Amniotic epithelial cell (primary cell): ENCODE data around the gene CRYM.
A peak's percentile ranks its signal among the peaks of the same experiment; 100 is the strongest.
"Not testable (repeated sequence)": the region's sequence is repeated elsewhere in the genome, so short reads cannot be mapped to it uniquely, and the experiment has no call there.

Experiments
- DNase-seq: peaks from one replicate; pipeline ENCODE4 v3.0.0-alpha.2; 2010; ENCODE audit warnings: low read depth

The CRYM gene

DNA sequence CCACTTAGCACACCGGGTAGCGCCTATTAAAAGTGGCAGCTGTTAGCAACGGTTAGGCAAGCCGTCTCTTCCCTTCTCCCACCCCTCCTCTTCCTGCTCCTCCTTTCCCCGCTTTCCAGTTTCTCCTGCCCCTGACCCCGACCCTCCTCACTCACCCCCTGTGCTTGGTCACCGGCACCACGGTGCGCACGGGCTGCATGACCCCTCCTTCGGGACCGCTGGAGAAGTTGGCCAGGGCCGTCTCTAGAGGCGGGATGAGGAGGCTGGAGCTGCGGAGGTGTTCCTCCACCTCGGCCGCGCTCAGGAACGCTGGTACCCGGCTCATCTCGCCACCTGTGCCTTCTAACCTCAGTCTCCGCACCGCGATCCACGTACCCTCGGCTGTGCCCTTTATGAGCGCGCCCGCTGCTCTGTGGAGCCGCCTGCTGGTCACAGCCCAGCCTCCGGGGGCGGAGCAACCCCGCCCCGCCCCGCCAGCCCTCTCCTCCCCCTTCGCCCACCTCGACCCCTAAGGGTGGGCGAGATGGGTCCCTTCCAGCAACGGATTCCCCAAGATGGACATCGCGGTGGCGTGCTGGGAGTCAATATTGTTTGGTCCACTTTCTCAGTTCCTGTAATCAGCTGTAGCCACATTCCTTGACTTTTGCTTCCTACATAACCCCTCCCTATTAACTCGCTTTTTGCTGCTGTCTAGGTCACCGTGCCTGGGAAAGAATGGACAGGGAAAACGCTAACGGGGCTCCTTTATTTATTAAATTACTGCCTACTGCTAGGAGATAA, at the start of gene CRYM:
CRYM (minus strand) TSS at position 364 of the 780 bp plus-strand sequence; CDS start at position 325, 39 bp downstream.
- no peak for DNase-seq

GRCh38 chr16:21327046-21327445, 49.0 kb upstream of the CRYM start:
- no peak for DNase-seq

GRCh38 chr16:21326459-21326858, 48.4 kb upstream of the CRYM start:
- no peak for DNase-seq

GRCh38 chr16:21324267-21324666, 46.2 kb upstream of the CRYM start:
- DNase-seq = no peak

GRCh38 chr16:21322251-21322650, 44.2 kb upstream of the CRYM start:
- not testable (repeated sequence) for DNase-seq

DNA sequence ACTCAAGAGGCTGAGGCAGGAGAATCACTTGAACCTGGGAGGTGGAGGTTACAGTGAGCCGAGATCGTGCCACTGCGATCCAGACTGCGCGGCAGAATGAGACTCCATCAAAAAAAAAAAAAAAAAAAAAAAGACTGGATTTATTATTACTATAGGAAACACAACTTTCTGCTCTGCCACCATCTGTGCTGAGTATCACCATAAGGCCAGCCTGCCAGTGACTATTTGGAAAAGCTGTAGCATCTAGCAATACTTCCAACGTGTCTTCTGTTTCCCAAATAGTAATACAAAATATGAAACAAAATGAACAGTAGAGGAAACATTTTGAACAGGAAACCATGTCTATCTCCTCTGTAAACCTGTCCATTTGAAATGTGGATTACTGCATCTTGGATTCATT, 43.6 kb upstream of the CRYM start:
- no peak for DNase-seq

DNA sequence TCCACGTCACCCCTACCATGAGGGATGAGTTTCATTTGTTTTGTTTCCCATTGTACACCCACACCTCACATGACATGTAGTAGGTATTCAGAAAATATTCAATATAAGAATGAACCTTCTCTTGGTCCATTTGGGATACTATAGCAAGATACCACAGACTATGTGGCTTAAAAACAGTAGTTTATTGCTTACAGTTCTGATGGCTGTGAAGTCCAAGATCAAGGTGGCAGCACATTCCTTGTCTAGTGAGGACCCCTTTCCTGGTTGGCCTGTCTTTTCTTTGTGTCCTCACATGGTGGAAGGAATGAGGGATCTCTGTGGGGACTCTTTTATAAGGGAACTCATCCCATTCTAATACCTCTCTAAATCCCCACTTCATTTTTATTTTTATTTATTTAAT, 36.2 kb upstream of the CRYM start:
- DNase-seq = no peak

DNA sequence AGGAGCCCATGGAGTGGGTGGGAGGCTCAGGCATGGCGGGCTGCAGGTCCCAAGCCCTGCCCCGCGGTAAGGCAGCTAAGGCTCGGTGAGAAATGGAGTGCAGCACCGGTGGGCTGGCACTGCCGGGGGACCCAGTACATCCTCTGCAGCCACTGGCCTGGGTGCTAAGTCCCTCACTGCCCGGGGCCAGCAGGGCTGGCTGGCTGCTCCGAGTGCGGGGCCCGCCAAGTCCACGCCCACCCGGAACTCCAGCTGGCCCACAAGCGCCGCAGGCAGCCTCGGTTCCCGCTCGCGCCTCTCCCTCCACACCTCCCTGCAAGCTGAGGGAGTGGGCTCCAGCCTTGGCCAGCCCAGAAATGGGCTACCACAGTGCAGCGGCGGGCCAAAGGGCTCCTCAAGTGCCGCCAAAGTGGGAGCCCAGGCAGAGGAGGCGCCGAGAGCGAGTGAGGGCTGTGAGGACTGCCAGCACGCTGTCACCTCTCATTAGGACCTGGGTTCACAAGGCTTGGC, 34.8 kb upstream of the CRYM start:
- not testable (repeated sequence) for DNase-seq

- DNase-seq = not testable (repeated sequence)
Measured at GRCh38 chr16:21312046-21312445, 34.0 kb upstream of the CRYM start.

- not testable (repeated sequence) for DNase-seq
Measured at GRCh38 chr16:21306712-21307111, 28.6 kb upstream of the CRYM start.

DNA sequence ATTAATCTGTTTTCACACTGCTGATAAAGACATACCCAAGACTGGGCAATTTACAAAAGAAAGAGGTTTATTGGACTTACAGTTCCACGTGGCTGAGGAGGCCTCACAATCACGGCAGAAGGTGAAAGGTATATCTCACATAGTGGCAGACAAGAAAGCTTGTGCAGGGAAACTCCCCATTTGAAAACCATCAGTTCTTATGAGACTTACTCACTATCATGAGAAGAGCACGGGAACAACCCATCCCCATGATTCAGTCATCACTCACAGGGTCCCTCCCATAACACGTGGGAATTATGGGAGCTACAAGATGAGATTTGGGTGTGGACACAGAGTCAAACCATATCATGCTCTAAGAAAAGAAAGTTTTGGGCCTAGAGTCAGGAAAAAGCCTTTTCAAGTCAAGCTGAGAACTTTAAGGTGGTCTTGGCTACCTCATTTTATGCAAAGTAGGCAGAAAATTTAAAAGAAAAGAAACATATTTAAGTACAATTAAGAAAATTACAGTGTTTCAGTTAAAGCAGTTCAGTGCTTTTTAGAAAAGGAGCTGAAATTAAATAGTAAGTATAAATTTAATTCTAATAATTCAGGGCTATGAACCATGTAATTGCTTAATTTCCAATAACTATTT, 24.9 kb upstream of the CRYM start:
- DNase-seq = peak; percentile 86

DNA sequence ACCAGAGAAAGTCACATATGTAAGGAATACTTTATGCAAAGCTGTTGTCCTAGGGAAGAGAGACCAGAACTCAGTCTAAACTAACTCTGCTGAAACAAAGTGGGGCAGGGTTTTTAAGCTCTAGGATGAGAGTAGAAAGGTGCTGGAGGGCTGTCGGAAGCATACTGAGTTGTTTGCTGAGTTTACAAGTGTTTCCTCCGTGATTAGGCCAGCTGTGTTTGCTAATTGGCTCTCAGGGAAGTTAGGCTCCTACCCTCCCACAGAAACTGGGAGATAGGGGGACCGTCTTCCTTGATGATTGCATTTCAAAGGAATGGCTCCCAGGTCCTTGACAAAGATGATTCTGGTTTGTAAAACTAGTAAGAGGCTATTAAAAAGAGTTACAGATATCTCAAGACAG, 24.4 kb upstream of the CRYM start:
- DNase-seq = peak; percentile 21

GRCh38 chr16:21301895-21302291, 23.8 kb upstream of the CRYM start:
- DNase-seq = no peak

GRCh38 chr16:21301168-21301894, 23.2 kb upstream of the CRYM start:
- peak; percentile 52 for DNase-seq

DNA sequence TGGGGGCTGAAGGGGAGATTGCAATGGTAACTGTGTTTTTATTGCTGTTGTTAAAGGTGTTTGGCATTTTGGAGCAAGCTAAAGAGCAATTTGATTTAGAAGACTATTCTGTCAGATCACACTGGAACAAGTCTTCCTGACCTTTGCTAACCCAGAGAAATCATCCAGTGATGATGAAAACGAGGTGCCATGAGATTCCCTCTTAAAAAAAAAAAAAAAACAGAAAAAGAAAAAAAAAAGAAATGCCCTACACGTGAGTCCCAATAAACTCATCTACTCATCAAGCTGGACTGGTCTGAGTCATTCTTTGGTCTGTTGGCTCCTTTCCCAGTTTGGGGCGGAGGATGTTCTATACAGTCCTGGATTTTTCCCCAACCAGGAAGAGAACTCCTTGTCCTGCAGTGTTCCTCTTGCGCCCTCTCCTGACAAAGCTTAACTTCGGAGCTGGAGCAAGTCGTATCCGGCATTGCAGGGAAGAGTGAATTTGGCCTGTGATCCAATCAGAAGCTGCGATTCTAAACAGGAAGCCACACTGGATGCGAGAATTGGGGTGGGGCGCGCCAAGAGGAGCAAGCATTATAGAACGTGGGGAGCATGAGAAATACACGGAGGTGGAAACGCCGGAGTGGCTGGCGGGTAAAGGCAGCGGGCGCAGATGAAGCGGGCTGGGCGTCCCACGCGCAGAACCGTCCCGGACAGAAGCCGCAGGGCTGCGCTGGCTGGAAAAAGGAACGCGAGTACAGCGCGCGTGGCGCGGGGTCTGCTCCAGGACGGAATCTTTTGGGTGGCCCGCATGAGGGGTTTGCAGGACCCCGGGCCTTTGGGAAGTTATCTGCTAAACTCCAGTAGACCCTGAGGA, 22.4 kb upstream of the CRYM start:
- peak; percentile 100 for DNase-seq

DNA sequence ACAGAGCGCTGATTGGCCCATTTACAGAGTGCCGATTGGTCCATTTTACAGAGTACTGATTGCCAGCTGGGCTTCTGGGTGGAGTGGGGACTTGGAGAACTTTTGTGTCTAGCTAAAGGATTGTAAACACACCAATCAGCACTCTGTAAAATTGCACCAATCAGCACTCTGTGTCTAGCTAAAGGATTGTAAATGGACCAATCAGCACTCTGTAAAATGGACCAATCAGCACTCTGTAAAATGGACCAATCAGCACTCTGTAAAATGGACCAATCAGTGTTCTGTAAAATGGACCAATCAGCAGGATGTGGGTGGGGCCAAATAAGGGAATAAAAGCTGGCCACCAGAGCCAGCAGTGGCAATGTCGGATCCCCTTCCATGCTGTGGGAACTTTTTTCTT, 11.7 kb upstream of the CRYM start:
- not testable (repeated sequence) for DNase-seq

GRCh38 chr16:21285314-21285713, 7.2 kb upstream of the CRYM start:
- no peak for DNase-seq

GRCh38 chr16:21284414-21284813, 6.3 kb upstream of the CRYM start:
- DNase-seq = no peak

- no peak for DNase-seq
Measured at GRCh38 chr16:21283521-21284289, 5.6 kb upstream of the CRYM start.

GRCh38 chr16:21281698-21282389, 3.8 kb upstream of the CRYM start:
- no peak for DNase-seq
